Measurements from ENCODE around the gene GALNT7.
"Not testable (repeated sequence)": the region's sequence is repeated elsewhere in the genome, so short reads cannot be mapped to it uniquely, and the experiment has no call there.

GALNT7 gene

GRCh38 chr4:173165706-173166105 is 2.9 kb upstream of the GALNT7 start:
- DNase-seq (ENCODE audit: low read depth, low spot score): no peak

GRCh38 chr4:173166491-173166890 is 2.1 kb upstream of the GALNT7 start:
- no peak for DNase-seq (ENCODE audit: low read depth, low spot score)

- no peak for DNase-seq (ENCODE audit: low read depth, low spot score)
These were observed 734 bp upstream of the GALNT7 start for GRCh38 chr4:173167758-173168395.

- no peak for DNase-seq (ENCODE audit: low read depth, low spot score)
These were observed 492 bp downstream of the GALNT7 start for GRCh38 chr4:173169178-173169427.

GRCh38 chr4:173169428-173170181 is 994 bp downstream of the GALNT7 start:
- DNase-seq (ENCODE audit: low read depth, low spot score): no peak

- DNase-seq (ENCODE audit: low read depth, low spot score): no peak
These were observed 1.7 kb downstream of the GALNT7 start for GRCh38 chr4:173170182-173170778.

GRCh38 chr4:173171098-173171497 is 2.5 kb downstream of the GALNT7 start:
- no peak for DNase-seq (ENCODE audit: low read depth, low spot score)

GRCh38 chr4:173171987-173172386 is 3.4 kb downstream of the GALNT7 start:
- DNase-seq (ENCODE audit: low read depth, low spot score): no peak

GRCh38 chr4:173174184-173174583 is 5.6 kb downstream of the GALNT7 start:
- no peak for DNase-seq (ENCODE audit: low read depth, low spot score)

GRCh38 chr4:173174594-173175012 is 6.0 kb downstream of the GALNT7 start:
- DNase-seq (ENCODE audit: low read depth, low spot score): no peak

- DNase-seq (ENCODE audit: low read depth, low spot score): no peak
These were observed 7.4 kb downstream of the GALNT7 start for GRCh38 chr4:173176010-173176409.

GRCh38 chr4:173177232-173177631 is 8.6 kb downstream of the GALNT7 start:
- DNase-seq (ENCODE audit: low read depth, low spot score): no peak

GRCh38 chr4:173178144-173178543 is 9.5 kb downstream of the GALNT7 start:
- no peak for DNase-seq (ENCODE audit: low read depth, low spot score)

GRCh38 chr4:173181848-173182247 is 13.2 kb downstream of the GALNT7 start:
- DNase-seq (ENCODE audit: low read depth, low spot score): no peak

GRCh38 chr4:173182403-173182802 is 13.8 kb downstream of the GALNT7 start:
- peak; percentile 87 for DNase-seq (ENCODE audit: low read depth, low spot score)

- DNase-seq (ENCODE audit: low read depth, low spot score): not testable (repeated sequence)
These were observed 15.1 kb downstream of the GALNT7 start for GRCh38 chr4:173183659-173184247.

- no peak for DNase-seq (ENCODE audit: low read depth, low spot score)
These were observed 17.4 kb downstream of the GALNT7 start for GRCh38 chr4:173185847-173186510.

GRCh38 chr4:173187732-173188131 is 19.1 kb downstream of the GALNT7 start:
- DNase-seq (ENCODE audit: low read depth, low spot score): no peak

- DNase-seq (ENCODE audit: low read depth, low spot score): no peak
These were observed 20.0 kb downstream of the GALNT7 start for GRCh38 chr4:173188648-173189047.

GRCh38 chr4:173189117-173189693 is 20.6 kb downstream of the GALNT7 start:
- DNase-seq (ENCODE audit: low read depth, low spot score): no peak

GRCh38 chr4:173191623-173192041 is 23.0 kb downstream of the GALNT7 start:
- DNase-seq (ENCODE audit: low read depth, low spot score): no peak
